GM18517 (cell line): ENCODE data around the gene ADCK2.
"Not testable (repeated sequence)": the region's sequence is repeated elsewhere in the genome, so short reads cannot be mapped to it uniquely, and the experiment has no call there.

Experiments
- ATAC-seq: cut with Tn5 transposase; IDR thresholded peaks from one replicate; pipeline ENCODE4 v1.9.1; 2021; ENCODE audit warnings: mild to moderate bottlenecking, moderate library complexity; ENCODE audit not compliant: unreplicated experiment

Gene ADCK2

DNA sequence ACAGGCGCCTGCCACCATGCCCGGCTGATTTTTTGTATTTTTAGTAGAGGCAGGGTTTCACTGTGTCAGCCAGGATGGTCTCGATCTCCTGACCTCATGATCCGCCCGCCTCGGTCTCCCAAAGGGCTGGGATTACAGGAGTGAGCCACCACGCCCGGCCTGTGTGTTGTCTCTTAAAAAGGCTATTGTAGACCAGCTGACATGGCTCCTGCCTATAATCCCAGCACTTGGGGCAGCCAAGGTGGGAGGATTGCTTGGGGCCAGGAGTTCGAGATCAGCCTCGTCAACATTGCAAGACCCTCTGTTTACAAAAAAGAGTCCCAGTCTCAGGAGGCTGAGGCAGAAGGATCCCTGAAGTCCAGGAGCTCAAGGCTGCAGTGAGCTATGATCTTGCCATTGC, 21.1 kb downstream of the ADCK2 start:
- ATAC-seq: not testable (repeated sequence)

DNA sequence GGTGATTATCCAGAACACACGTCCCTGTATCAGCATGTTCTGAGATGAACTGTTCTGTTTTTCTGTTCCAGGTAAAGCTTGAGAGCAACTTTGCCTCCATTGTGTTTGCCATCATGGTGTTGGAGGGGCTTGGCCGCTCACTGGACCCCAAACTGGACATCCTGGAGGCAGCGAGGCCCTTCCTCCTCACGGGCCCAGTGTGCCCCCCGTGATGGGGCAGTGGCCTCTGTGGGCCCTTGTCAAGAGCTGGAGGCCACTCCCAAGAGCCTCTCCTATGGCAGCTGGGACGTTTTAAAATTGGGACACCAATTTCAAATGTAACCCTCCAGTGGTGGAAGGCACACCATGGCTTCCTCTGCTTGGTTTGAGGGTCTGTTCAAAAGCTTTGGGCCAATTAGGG, 21.8 kb downstream of the ADCK2 start:
- no peak for ATAC-seq

- no peak for ATAC-seq
Measured at GRCh38 chr7:140695381-140695780, 22.6 kb downstream of the ADCK2 start.

GRCh38 chr7:140696024-140696679, 23.4 kb downstream of the ADCK2 start:
- no peak for ATAC-seq

DNA sequence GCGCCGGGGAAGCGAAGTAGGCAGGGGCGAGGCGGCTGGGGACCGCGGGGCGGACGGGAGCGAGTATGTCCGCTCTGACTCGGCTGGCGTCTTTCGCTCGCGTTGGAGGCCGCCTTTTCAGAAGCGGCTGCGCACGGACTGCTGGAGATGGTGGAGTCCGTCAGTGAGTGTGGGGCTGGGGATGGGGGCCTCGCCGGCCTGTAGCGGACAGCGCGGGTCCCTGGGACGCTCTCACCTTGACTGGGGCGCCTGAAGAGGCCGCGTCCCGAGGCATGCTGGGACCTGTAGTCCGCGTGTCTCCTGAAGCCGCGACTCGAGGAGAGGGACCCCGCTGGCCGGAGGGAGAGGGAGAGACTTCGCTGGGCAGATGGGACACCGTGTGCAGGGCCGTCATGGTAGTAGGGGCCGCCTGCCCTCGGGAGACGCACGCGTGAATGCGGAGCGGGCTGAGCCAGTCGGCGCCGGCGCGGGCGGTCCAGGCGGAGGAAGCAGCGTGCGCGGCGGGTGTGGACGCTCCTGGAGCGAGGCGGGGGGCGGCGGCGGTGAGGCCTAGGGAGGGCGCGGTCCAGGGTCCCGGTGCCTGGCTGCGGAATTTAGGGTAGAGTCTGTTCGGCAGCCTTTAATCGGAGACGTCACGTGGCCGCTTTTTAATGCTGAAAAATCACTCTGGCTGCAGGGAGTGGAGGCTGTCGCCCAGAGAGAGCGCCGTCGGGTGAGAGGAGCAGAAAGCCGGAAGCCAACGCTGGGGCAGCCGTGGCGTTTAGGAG, 24.1 kb downstream of the ADCK2 start, which contains the start of gene NDUFB2:
NDUFB2 (plus strand) TSS at position 29 of the 767 bp plus-strand sequence; CDS start at position 66, 37 bp downstream.
- peak; percentile 89 for ATAC-seq

GRCh38 chr7:140697447-140698143, 24.9 kb downstream of the ADCK2 start:
- ATAC-seq: no peak

- no peak for ATAC-seq
Measured at GRCh38 chr7:140698477-140698876, 25.7 kb downstream of the ADCK2 start.

GRCh38 chr7:140702774-140703173, 30.0 kb downstream of the ADCK2 start:
- ATAC-seq: no peak

GRCh38 chr7:140704205-140704604, 31.5 kb downstream of the ADCK2 start:
- ATAC-seq: no peak

GRCh38 chr7:140707132-140707531, 34.4 kb downstream of the ADCK2 start:
- ATAC-seq: no peak

GRCh38 chr7:140708764-140709163, 36.0 kb downstream of the ADCK2 start:
- not testable (repeated sequence) for ATAC-seq

- not testable (repeated sequence) for ATAC-seq
Measured at GRCh38 chr7:140712392-140712791, 39.6 kb downstream of the ADCK2 start.

GRCh38 chr7:140714331-140715040, 41.7 kb downstream of the ADCK2 start:
- no peak for ATAC-seq

DNA sequence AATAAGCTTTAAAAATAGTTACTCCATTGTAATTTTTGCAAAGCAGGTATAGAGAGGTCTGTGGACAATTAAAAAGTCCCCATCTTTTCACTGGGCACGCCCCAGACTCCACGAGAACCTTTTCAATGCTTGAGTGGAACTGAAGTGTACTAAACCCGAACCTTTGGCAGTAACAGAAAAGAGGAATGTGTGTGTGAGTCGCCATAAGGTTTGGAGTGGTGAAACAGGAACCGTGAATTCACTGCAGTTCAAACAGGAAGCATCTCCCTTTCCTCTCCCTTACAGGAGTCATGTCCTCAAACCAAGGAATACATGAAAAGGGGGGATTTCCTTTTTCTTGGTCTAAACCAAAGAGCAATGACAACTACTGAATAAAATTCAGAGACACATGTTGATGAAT, 47.0 kb downstream of the ADCK2 start:
- ATAC-seq: no peak

DNA sequence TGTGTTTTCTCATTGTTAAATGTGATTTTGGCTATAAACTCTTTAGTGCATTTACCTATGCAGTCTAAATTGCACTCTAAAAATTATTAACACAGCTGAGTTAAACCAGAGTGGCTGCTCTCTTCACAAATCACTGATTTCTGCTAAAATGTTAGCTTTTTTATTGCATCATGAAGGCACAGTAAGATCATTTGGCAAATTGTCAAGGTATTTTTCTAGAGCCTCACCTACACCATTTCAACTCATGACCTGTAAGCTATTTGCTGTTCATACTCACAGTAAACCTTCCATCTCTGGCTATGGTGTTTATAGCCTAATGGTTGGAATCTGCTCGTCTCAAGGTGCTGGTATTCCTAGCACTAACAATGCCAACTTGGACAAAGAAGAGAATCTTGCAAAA, 49.5 kb downstream of the ADCK2 start:
- no peak for ATAC-seq

GRCh38 chr7:140723006-140723405, 50.3 kb downstream of the ADCK2 start:
- no peak for ATAC-seq

- no peak for ATAC-seq
Measured at GRCh38 chr7:140723574-140723973, 50.8 kb downstream of the ADCK2 start.

- ATAC-seq: no peak
Measured at GRCh38 chr7:140724706-140725105, 52.0 kb downstream of the ADCK2 start.

DNA sequence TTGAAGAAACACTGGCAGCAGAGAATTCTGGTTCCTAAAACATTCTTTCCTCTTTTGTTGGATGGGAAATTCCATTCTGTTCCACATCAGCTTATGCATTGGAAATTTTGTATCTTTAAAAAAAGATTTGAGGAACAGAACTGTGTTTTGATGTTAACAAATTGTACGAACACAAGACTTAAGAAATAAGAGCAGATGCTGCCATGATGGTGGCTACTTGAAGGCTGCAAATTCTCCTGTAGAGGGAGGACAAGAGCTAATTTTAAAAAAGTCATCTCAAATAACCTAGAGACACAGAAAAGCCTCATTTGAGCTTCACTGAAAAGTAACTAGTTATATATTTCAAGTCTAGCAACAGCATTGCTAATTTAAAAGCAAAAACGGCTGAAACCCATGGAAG, 53.5 kb downstream of the ADCK2 start:
- ATAC-seq: no peak

- no peak for ATAC-seq
Measured at GRCh38 chr7:140732416-140732815, 59.7 kb downstream of the ADCK2 start.

DNA sequence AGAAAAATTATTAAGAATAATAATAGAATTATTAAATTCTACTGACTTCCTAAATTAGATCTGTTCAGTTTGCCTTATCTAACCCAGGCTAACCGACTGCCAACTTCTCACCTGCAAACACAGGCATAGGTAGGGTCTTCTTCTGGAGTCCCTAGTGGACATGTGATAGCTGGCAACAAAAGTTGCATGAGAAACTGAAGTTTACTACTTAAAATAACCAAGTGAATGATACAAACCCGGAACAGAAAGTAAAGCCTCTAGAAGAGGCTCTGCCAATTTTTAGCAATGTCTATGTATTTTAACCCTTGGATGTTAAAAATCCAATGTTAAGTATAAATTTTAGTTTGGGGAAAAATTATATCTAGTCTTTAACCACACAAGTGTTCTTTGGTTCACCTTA, 61.4 kb downstream of the ADCK2 start:
- no peak for ATAC-seq
